Inflammatory macrophage treated with lipopolysaccharide for 1 hour (primary cell): ENCODE data around the gene ATP1B2.
"Not testable (repeated sequence)": the region's sequence is repeated elsewhere in the genome, so short reads cannot be mapped to it uniquely, and the experiment has no call there.

Source experiments
- DNase-seq, 2 donors: peaks; one replicate each; pipeline ENCODE4 v3.0.0-alpha.2; 2020 to 2022

The ATP1B2 gene

GRCh38 chr17:7636163-7636562, 14.6 kb upstream of the ATP1B2 start:
- no peak for DNase-seq

- DNase-seq, result no peak
These were observed 9.9 kb upstream of the ATP1B2 start for GRCh38 chr17:7640783-7641182.

GRCh38 chr17:7641635-7642034, 9.1 kb upstream of the ATP1B2 start:
- DNase-seq, result not testable (repeated sequence)

- peak; percentile 51 to 72 for DNase-seq
These were observed 6.0 kb upstream of the ATP1B2 start for GRCh38 chr17:7644775-7645174.

- DNase-seq, result no peak
These were observed 4.3 kb upstream of the ATP1B2 start for GRCh38 chr17:7646457-7646856.

- peak; percentile 57 to 69 for DNase-seq
These were observed 3.7 kb upstream of the ATP1B2 start for GRCh38 chr17:7647018-7647417.

- no peak for DNase-seq
These were observed 455 bp downstream of the ATP1B2 start for GRCh38 chr17:7651097-7651664.

- DNase-seq, result no peak
These were observed 1.1 kb downstream of the ATP1B2 start for GRCh38 chr17:7651665-7652387.

GRCh38 chr17:7652388-7653356, 1.9 kb downstream of the ATP1B2 start:
- no peak for DNase-seq

GRCh38 chr17:7654832-7655540, 4.3 kb downstream of the ATP1B2 start:
- peak; percentile 16 to 58 for DNase-seq

- no peak for DNase-seq
These were observed 4.8 kb downstream of the ATP1B2 start for GRCh38 chr17:7655541-7655840.

- DNase-seq, result no peak
These were observed 6.4 kb downstream of the ATP1B2 start for GRCh38 chr17:7656958-7657609.

GRCh38 chr17:7667656-7668406, 17.1 kb downstream of the ATP1B2 start:
- DNase-seq, result no peak

GRCh38 chr17:7668482-7668881, 17.8 kb downstream of the ATP1B2 start:
- DNase-seq, result no peak

- DNase-seq, result peak; percentile 36 to 89
These were observed 22.5 kb downstream of the ATP1B2 start for GRCh38 chr17:7673239-7673638.

GRCh38 chr17:7674934-7675333, 24.2 kb downstream of the ATP1B2 start:
- DNase-seq, result no peak

- no peak for DNase-seq
These were observed 25.8 kb downstream of the ATP1B2 start for GRCh38 chr17:7676533-7676932.

GRCh38 chr17:7677388-7678067, 26.8 kb downstream of the ATP1B2 start:
- no peak for DNase-seq

GRCh38 chr17:7684851-7685532, 34.3 kb downstream of the ATP1B2 start:
- DNase-seq, result no peak

GRCh38 chr17:7685533-7686221, 35.0 kb downstream of the ATP1B2 start:
- DNase-seq, result peak; percentile 89 to 95
